Activated naive CD8-positive, alpha-beta T cell treated with anti-CD3 and anti-CD28 coated beads, Interleukin-2, amount 10 ng/mL, durations not matched to agents 7 days and 5 days (primary cell): ENCODE measurements around the gene APOL1. TPM values are rescaled to one million over a fixed set of nuclear protein-coding genes. Genes with fewer than 3 reads are reported as not detected.
A peak's percentile ranks its signal among the peaks of the same experiment; 100 is the strongest.
"Not testable (repeated sequence)": the region's sequence is repeated elsewhere in the genome, so short reads cannot be mapped to it uniquely, and the experiment has no call there.

Source experiments
- ATAC-seq: fragments of 150-1000 bp; cut with Tn5 transposase; one replicate; pipeline ENCODE4 v1.10.0; 2021; ENCODE audit warnings: low read depth, moderate library complexity
- POLR2A ChIA-PET: fragments of 350-600 bp; sonication (Branson Sonifier 250); formaldehyde crosslinking; loops from one replicate; lab custom pipeline; 2021; ENCODE audit warnings: antibody characterized with exemption; lab: Charles Lee
- DNase-seq: peaks from one replicate; pipeline ENCODE4 v3.0.0; 2021
- H3K27ac Mint-ChIP-seq: one replicate; pipeline ENCODE4 v1.8.0; 2022; ENCODE audit warnings: mild to moderate bottlenecking, mixed read lengths
- H3K27me3 Mint-ChIP-seq: one replicate; pipeline ENCODE4 v1.8.0; 2022; ENCODE audit warnings: mild to moderate bottlenecking, moderate library complexity, mixed read lengths
- H3K36me3 Mint-ChIP-seq: one replicate; pipeline ENCODE4 v1.8.0; 2021; ENCODE audit warnings: mild to moderate bottlenecking, mixed read lengths
- H3K4me1 Mint-ChIP-seq: one replicate; pipeline ENCODE4 v1.8.0; 2021; ENCODE audit warnings: mixed read lengths
- H3K4me3 Mint-ChIP-seq: one replicate; pipeline ENCODE4 v1.8.0; 2022; ENCODE audit warnings: mild to moderate bottlenecking, moderate library complexity, mixed read lengths
- H3K9me3 Mint-ChIP-seq: one replicate; pipeline ENCODE4 v1.8.0; 2021; ENCODE audit warnings: mixed read lengths
- total RNA-seq, 2 experiments: library from RNA; stranded (reverse); gene quantifications; one replicate each; pipeline ENCODE4 v1.2.3, GENCODE V29; 2021

APOL1 gene
- total RNA-seq, 2 experiments from 2014 or later: 38.4 to 40.9 TPM

DNA sequence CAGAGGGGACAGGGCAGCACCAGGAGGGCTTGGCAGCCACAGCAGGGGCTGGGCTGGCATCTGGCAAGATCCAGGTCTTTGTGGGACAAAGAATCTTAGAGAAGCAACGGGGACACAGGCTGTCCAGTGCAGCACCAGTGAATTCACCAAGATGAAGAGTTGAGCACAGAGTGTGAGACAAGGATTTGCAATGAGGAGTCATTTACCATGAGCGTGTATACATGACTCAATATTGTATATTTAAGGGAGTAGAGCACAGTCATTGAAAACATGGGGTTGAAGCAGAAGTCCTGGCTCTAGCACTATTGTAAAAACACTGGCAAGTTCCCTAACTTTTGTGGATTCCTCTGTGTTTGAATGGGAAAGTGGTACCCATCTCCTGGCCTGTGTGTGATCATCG is 3.5 kb downstream of the APOL1 start:
- H3K4me1 Mint-ChIP-seq: peaks cover 51% of the 10 kb centered on the region
- POLR2A ChIA-PET: no interaction called here
- H3K36me3 Mint-ChIP-seq: peaks cover 18% of the 10 kb centered on the region
- H3K9me3 Mint-ChIP-seq: no peaks in the 10 kb centered on the region
- H3K27ac Mint-ChIP-seq: peak overlapping the region; percentile 27
- peak overlapping the region; percentile 4 for H3K4me3 Mint-ChIP-seq
- no peaks in the 10 kb centered on the region for H3K27me3 Mint-ChIP-seq
- DNase-seq: no peak
- ATAC-seq: no peak

DNA sequence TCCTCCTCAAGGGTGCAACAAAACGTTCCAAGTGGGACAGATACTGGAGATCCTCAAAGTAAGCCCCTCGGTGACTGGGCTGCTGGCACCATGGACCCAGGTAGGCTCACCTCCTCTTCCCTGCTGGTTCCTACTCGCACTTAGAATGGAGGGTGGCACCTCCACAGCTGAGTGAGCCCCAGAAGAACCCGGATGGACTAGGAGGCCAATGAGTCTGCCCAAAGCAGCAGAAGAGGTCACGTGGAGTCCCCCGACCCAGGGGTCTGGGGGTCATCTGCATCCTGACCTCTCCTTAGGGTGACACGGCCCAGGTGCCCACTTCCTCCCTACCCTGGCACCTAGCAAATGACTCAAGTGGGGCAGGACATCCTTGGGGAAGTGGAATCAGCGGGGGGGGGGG is 4.4 kb downstream of the APOL1 start:
- H3K4me3 Mint-ChIP-seq: no peak overlapping the region
- peaks cover 51% of the 10 kb centered on the region for H3K4me1 Mint-ChIP-seq
- POLR2A ChIA-PET: no interaction called here
- DNase-seq (no peak), ATAC-seq (no peak)
- H3K9me3 Mint-ChIP-seq: no peaks in the 10 kb centered on the region
- H3K36me3 Mint-ChIP-seq: peaks cover 21% of the 10 kb centered on the region
- peak overlapping the region; percentile 43 for H3K27ac Mint-ChIP-seq
- no peaks in the 10 kb centered on the region for H3K27me3 Mint-ChIP-seq

DNA sequence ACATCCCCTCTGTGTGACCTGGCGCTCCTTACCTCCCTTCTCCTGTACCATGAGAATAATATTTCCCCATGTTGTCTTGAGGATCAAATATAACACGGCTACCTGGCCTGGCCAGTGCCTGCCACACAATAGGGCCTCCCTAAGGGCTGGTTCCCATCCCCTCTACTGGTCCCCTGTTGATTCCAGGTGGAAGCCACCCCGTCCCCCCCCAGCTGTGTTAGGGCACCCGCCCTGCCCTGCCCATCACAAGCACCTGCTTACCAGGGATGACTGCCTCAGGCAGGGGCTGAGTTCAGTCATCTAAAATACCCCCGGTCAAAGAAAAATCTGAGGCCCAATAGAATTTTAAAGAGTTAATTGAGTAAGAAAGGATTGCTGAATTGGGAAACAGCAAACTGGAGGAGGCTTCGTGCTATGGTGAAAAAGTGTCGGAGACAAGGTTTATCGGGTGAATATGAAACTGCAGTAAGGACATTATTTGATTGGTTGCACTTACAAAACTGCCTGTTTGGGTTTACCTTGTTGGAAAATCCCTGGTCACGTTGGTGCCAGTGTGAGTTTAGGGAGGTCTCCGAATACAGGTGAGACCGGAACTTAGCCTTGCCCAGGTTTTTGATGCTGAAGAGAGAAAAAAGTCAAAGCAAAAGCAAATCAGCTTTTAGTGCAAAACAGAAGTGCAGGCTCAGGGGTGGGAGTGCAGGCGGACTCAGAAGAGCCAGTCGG is 5.2 kb downstream of the APOL1 start:
- Mint-ChIP-seq H3K27ac (peak overlapping the region; percentile 83), H3K9me3 (no peaks in the 10 kb centered on the region), H3K36me3 (peaks cover 22% of the 10 kb centered on the region), H3K27me3 (no peaks in the 10 kb centered on the region), H3K4me1 (peaks cover 46% of the 10 kb centered on the region), H3K4me3 (peak overlapping the region; percentile 57)
- ATAC-seq (no peak), DNase-seq (no peak)
- POLR2A ChIA-PET: interaction anchor here (0.6 kb wide), 1 partner anchor 60 kb away, joined by 3 read pairs; no protein-coding TSS in a partner anchor

DNA sequence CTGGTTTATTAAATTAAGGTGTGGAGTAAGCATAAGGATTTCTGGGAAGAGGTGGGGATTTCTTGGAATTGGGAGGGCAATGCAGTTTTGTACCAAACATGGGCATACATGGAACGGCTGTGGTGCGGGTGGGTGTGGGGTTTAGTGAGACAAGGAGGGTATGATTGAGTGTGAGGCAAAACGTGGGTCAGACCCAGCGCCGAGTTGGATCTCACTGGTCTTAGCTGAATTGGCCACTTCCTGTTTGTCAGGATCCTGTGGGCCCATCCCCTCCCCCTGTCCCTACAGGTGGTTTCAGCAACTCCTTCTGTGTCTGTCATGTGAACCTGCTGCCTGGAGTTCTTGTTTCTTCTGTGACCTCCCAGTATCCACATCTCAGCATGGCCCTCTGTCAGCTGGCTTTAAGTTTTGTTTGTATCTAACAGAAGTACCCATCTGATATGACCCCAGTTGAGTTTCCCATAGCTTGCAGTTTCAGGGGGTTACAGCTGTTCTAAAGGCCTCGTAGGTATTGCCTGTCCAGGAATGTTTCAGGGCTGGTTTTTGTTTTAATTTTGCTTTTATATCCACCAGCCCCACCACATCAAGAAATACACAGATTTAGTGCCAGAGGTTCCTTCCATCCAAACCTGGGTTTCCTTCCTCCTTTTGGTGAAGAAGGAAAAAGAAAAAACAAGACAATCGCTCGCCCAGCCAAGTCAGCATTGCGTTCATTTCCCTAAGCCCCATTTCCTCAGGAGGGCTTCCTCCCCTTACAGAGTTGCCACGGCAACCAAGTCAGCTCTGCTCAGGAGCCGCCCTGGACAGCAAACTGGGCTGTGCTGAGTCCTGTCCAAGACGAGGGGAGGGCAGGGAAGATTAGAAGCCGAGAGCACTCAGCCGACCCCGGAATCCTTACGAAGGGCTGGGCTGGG is 6.0 kb downstream of the APOL1 start:
- Mint-ChIP-seq H3K27ac (peak overlapping the region; percentile 83), H3K4me3 (peak overlapping the region; percentile 57), H3K36me3 (peaks cover 27% of the 10 kb centered on the region), H3K9me3 (no peaks in the 10 kb centered on the region), H3K27me3 (no peaks in the 10 kb centered on the region), H3K4me1 (peaks cover 42% of the 10 kb centered on the region)
- peak; percentile 72 for ATAC-seq
- POLR2A ChIA-PET: interaction anchor here (0.6 kb wide), 1 partner anchor 118 kb away, joined by 3 read pairs; no protein-coding TSS in a partner anchor
- peak; percentile 42 for DNase-seq

DNA sequence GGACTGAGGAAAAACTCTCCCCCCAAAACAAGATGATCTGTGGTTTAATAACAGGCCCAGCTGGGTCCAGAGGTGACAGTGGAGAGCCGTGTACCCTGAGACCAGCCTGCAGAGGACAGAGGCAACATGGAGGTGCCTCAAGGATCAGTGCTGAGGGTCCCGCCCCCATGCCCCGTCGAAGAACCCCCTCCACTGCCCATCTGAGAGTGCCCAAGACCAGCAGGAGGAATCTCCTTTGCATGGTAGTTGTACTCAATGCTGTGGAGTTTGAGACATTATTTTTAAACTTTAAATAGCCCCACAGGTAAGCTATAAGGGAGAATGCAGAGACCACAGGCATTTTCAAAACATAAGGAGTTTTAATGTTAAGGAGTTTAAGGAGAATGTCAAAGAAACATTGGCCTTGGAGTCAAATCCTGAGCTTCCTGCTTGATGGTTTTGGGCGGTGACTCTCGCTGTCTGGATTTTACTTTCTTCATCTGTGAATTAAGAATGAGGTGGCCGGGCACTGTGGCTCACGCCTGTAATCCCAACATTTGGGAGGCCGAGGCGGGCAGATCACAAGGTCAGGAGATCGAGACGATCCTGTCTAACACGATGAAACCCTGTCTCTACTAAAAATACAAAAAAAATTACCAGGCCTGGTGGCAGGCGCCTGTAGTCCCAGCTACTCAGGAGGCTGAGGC is 6.8 kb downstream of the APOL1 start:
- Mint-ChIP-seq H3K4me1 (peaks cover 39% of the 10 kb centered on the region), H3K36me3 (peaks cover 29% of the 10 kb centered on the region), H3K4me3 (peak overlapping the region; percentile 9), H3K27ac (peak overlapping the region; percentile 83), H3K9me3 (no peaks in the 10 kb centered on the region), H3K27me3 (no peaks in the 10 kb centered on the region)
- no peak for DNase-seq
- no peak for ATAC-seq
- POLR2A ChIA-PET: interaction anchor here (0.6 kb wide), 1 partner anchor 117 kb away, joined by 3 read pairs; no protein-coding TSS in a partner anchor

DNA sequence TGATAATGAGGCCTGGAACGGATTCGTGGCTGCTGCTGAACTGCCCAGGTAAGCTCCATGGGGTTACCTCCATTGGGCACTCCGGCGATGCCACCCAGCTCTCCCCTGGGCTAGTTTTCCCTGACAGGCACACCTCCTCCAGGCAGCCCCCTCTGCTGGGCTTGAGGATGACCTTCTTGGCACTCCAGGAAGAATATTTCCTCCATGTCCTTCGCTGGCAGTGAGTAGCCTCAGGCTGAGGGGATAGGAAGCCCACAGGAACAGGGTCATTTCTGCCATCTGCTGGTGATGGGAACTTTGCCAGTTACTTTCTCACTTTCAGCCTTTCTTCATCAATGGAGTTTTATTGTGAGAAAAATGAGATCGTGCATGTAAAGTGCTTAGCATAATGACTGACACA is 8.7 kb downstream of the APOL1 start:
- H3K4me3 Mint-ChIP-seq, ATAC-seq, POLR2A ChIA-PET, H3K27me3 Mint-ChIP-seq, H3K27ac Mint-ChIP-seq, H3K9me3 Mint-ChIP-seq, DNase-seq: not testable (repeated sequence)
- peaks cover 28% of the 10 kb centered on the region for H3K36me3 Mint-ChIP-seq
- peaks cover 25% of the 10 kb centered on the region for H3K4me1 Mint-ChIP-seq

DNA sequence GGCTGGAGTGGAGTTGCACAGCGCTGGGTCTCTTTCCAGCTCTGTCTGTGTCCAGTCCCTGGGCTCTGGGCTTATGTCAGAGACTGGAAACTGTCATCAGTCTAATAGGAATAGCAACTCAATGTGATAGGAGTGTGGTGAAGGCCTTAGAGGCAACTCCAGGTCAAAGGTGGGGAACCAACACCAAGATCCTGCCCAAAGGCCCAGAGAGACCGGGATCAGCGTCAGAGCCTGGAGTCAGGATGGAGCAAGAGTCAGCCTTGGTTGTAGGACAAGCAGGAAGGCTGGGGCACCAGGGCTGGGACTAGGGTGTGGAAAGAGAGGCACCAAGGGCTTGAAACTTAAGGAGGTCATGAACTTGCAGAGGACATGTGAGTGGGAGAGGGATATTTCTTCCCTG is 9.4 kb downstream of the APOL1 start:
- ATAC-seq, H3K9me3 Mint-ChIP-seq, H3K27me3 Mint-ChIP-seq, DNase-seq, H3K27ac Mint-ChIP-seq, POLR2A ChIA-PET, H3K4me3 Mint-ChIP-seq: not testable (repeated sequence)
- peaks cover 34% of the 10 kb centered on the region for H3K36me3 Mint-ChIP-seq
- peaks cover 20% of the 10 kb centered on the region for H3K4me1 Mint-ChIP-seq

DNA sequence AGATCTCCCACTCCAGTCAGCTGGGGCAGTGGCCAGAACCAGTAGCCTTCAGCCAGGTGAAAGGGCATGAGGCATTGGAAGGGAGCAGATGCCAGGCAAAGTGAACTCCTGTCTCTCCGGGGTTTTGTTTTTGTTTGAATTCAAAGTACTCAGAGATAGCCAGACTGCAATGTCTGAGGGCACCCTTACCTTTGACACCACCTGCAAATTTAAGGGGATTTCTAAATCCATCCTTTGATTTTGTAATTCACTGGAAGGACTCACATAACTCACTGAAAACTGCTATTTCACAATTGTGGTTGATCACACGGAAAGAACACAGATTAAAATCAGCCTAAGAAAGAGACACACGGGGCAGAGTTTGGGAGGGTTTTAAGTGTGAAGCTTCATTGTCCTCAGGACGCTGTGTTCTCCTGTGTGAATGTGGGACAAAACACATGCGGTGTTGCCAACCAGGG is 10.3 kb downstream of the APOL1 start:
- not testable (repeated sequence) for H3K27ac Mint-ChIP-seq, H3K4me3 Mint-ChIP-seq, ATAC-seq, H3K9me3 Mint-ChIP-seq, DNase-seq, H3K27me3 Mint-ChIP-seq
- Mint-ChIP-seq H3K4me1 (peaks cover 13% of the 10 kb centered on the region), H3K36me3 (peaks cover 36% of the 10 kb centered on the region)
- POLR2A ChIA-PET: interaction anchor here (1.3 kb wide), 1 partner anchor 8 kb away, joined by 4 read pairs; no protein-coding TSS in a partner anchor

DNA sequence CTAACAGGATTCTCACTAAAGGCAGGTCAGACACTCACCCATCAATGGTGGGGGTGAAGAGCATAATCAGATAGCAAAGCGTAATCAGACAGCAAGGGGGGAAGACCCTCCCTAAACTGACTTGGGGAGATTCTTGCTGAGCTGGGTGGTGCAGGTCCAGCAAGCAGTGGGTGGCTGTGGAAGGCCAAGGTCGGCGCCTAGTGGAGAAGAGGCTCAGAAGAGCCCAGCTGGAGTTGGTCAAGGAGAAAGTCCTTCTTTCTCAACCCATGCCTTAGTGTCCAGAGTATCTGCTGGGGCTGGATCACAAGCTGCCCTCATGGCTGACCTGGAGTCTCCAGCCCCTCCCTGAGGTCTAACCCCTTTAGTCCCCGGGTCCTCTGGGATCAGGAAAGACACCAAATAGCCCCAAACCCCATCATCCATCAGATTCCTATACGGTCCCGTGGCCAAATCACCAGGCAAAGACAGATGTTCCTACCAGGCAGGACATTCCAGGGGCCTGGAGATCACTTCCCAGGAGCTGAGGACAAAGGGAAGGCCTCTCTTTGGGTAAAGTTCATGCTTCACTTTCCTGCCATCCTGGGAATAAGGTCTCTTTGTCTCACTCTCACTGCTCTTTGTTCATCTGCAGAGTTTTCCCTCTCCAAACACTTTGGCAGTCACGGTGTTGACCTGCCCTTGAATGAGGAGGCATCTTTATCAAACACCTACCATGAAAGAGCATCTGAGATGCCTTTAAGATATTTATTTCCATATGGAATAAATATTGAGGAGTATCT is 11.1 kb downstream of the APOL1 start:
- not testable (repeated sequence) for H3K4me1 Mint-ChIP-seq, H3K27ac Mint-ChIP-seq, ATAC-seq, DNase-seq, H3K9me3 Mint-ChIP-seq, H3K4me3 Mint-ChIP-seq, H3K27me3 Mint-ChIP-seq
- POLR2A ChIA-PET: interaction anchor here (0.6 to 1.3 kb wide), 2 partner anchors 9 to 27 kb away, joined by 3 to 4 read pairs; no protein-coding TSS in a partner anchor
- peaks cover 39% of the 10 kb centered on the region for H3K36me3 Mint-ChIP-seq

DNA sequence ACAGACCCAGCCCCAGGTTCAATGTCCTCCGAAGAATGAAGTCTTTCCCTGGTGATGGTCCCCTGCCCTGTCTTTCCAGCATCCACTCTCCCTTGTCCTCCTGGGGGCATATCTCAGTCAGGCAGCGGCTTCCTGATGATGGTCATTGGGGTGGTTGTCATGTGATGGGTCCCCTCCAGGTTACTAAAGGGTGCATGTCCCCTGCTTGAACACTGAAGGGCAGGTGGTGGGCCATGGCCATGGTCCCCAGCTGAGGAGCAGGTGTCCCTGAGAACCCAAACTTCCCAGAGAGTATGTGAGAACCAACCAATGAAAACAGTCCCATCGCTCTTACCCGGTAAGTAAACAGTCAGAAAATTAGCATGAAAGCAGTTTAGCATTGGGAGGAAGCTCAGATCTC is 14.1 kb downstream of the APOL1 start:
- H3K4me1 Mint-ChIP-seq: peaks cover 3% of the 10 kb centered on the region
- H3K4me3 Mint-ChIP-seq: no peak overlapping the region
- POLR2A ChIA-PET: no interaction called here
- DNase-seq (no peak), ATAC-seq (no peak)
- H3K9me3 Mint-ChIP-seq: no peaks in the 10 kb centered on the region
- no peaks in the 10 kb centered on the region for H3K27me3 Mint-ChIP-seq
- H3K36me3 Mint-ChIP-seq: peaks cover 35% of the 10 kb centered on the region
- H3K27ac Mint-ChIP-seq: no peak overlapping the region

DNA sequence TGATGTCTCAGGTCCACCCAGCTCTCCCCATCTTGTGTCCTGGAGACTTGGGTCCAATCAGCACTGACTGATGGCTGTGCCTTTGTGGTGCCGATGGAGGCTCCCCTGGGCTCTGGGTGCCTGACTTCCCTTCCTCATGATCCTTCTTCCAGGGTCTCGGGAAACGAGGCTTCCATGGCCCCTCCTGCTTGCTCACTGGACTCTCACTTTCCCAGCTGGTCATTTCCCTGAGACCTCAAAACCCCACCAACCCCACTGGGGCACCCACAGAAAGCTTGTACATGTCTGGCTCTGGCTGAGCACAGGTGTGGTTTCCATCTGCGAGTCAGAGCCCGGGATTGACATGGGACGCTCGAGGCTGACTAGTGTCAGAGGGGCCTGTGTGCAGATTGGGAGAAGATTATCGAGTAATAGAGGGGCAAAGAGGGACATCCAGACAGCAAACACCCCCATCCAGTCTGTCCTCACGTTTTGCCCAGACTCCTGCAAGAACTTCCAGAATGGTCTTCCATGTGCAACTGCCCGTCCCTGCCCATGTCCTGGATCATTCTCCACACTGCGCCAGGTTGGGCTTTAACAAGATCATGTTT is 15.1 kb downstream of the APOL1 start:
- ATAC-seq (no peak), DNase-seq (no peak)
- POLR2A ChIA-PET: no interaction called here
- H3K27ac Mint-ChIP-seq: no peak overlapping the region
- H3K4me1 Mint-ChIP-seq: peaks cover 8% of the 10 kb centered on the region
- peaks cover 31% of the 10 kb centered on the region for H3K36me3 Mint-ChIP-seq
- no peaks in the 10 kb centered on the region for H3K27me3 Mint-ChIP-seq
- H3K9me3 Mint-ChIP-seq: no peaks in the 10 kb centered on the region
- no peak overlapping the region for H3K4me3 Mint-ChIP-seq

DNA sequence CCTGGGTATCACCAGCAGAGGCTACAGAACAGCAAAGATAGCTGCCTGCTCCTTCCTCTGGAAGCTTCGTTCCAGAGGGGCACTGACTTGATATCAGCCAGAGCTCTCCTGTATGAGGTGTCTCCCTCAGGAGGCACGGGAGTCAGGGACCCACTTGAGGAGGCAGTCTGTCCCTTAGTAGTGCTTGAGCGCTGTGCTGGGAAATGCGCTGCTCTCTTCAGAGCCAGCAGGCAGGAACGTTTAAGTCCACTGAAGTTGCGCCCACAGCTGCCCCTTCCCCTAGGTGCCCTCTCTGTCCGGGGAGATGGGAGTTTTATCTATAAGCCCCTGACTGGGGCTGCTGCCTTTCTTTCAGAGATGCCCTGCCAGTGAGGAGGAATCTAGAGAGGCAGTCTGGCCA is 18.3 kb downstream of the APOL1 start:
- Mint-ChIP-seq H3K4me1 (peaks cover 12% of the 10 kb centered on the region), H3K36me3 (peaks cover 20% of the 10 kb centered on the region)
- H3K9me3 Mint-ChIP-seq, DNase-seq, ATAC-seq, H3K27me3 Mint-ChIP-seq, H3K4me3 Mint-ChIP-seq, H3K27ac Mint-ChIP-seq: not testable (repeated sequence)
- POLR2A ChIA-PET: interaction anchor here (1.5 kb wide), 1 partner anchor 10 kb away, joined by 4 read pairs; no protein-coding TSS in a partner anchor
